Inferior parietal cortex (tissue), 1 donor: ENCODE measurements around the gene CENPS.
"Not testable (repeated sequence)": the region's sequence is repeated elsewhere in the genome, so short reads cannot be mapped to it uniquely, and the experiment has no call there.

Experiments
- DNase-seq: peaks from one replicate; pipeline ENCODE4 v3.0.0-alpha.2; 2016; ENCODE audit errors: extremely low spot score

The CENPS gene

DNA sequence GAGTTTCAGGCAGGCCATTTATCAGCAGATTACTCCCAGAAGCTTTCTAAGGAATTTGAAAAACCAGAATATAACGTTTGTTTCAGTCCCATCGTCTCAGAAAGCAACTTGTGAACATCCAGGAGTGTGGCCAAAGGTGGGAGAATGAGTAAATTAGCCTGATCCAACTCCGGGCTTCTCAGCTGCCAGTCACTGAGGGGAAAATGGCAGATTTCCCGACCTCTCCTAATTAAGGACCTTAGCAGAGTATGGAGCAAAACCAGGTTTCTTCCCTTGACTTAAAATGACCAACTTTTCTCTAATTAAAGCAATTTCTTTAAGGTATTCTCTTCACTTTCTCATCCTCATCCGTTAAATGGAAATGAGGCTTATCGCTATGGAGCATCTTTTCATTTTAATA, 20.6 kb downstream of the CENPS start:
- DNase-seq = no peak

- DNase-seq = no peak
Measured at GRCh38 chr1:10451287-10451686, 21.1 kb downstream of the CENPS start.

GRCh38 chr1:10456048-10456447, 25.8 kb downstream of the CENPS start:
- DNase-seq = no peak

- DNase-seq = no peak
Measured at GRCh38 chr1:10456661-10457060, 26.4 kb downstream of the CENPS start.

DNA sequence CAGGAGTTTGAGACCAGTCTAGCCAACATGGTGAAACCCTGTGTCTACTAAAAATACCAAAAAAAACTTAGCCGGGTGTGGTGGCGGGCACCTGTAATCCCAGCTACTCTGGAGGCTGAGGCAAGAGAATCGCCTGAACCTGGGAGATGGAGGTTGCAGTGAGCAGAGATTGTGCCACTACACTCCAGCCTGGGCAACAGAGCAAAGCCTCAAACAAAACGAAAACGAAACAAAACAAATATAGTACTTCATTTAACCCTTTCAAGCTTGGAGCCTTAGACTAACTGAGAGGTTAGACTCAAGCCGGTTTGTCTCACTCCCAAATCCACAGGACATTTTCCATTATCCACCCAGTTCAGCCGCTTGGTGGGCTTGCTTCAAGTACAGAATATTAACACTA, 27.2 kb downstream of the CENPS start:
- DNase-seq = not testable (repeated sequence)

- DNase-seq = no peak
Measured at GRCh38 chr1:10457875-10458274, 27.6 kb downstream of the CENPS start.

DNA sequence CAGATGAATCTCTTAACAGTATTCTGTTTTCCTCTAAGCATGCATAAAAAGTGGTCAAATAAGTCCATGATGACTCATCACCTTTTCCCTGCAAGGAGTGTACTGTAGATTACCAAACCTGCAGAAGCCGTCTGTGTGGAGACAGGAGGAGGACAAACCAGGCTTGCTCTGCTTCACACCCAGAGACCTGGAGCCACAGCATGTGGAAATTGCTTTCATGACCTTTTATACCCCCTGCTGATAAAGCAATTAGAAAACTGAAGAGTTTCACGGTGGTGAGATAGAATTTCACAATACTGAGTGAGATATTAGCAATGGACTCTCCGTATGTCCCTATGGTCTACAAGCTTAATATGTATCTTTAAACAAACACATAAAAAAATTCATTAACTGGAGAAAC, 29.0 kb downstream of the CENPS start:
- no peak for DNase-seq

- no peak for DNase-seq
Measured at GRCh38 chr1:10467078-10467477, 36.8 kb downstream of the CENPS start.

DNA sequence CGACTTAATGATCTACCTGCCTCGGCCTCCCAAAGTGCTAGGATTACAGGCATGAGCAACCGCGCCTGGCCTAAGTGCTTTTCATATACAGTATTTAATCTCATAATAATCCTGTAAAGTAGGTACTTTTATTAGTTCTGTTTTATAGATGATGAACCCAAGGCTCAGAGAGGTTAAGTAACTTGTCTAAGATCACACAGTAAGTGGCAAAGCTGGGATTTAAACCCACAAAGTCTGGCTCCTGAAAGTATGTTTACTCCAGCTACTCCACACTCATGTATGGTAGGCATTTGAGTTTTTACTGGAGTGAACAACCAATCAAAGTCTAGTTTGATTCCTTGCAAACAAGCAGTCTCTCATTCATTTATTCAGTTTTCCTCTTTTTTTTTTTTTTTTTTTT, 39.8 kb downstream of the CENPS start:
- DNase-seq = no peak

- no peak for DNase-seq
Measured at GRCh38 chr1:10471411-10472219, 41.4 kb downstream of the CENPS start.

- DNase-seq = peak; percentile 98
Measured at GRCh38 chr1:10472220-10473144, 42.2 kb downstream of the CENPS start, which contains the start of gene DFFA. DFFA (minus strand) TSS chr1:10472529; CDS start chr1:10472458, 71 bp downstream.

- DNase-seq = no peak
Measured at GRCh38 chr1:10473145-10473765, 43.0 kb downstream of the CENPS start.

DNA sequence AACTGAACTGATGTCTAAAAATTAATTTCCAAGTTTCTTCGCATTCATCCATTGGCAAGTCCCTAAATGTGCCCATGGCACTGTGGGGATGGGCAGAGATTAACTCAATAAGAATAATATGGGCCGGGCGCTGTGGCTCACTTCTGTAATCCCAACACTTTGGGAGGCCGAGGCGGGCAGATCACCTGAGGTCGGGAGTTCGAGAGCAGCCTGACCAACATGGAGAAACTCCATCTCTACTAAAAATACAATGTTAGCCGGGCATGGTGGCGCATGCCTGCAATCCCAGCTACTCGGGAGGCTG, 44.0 kb downstream of the CENPS start:
- not testable (repeated sequence) for DNase-seq

DNA sequence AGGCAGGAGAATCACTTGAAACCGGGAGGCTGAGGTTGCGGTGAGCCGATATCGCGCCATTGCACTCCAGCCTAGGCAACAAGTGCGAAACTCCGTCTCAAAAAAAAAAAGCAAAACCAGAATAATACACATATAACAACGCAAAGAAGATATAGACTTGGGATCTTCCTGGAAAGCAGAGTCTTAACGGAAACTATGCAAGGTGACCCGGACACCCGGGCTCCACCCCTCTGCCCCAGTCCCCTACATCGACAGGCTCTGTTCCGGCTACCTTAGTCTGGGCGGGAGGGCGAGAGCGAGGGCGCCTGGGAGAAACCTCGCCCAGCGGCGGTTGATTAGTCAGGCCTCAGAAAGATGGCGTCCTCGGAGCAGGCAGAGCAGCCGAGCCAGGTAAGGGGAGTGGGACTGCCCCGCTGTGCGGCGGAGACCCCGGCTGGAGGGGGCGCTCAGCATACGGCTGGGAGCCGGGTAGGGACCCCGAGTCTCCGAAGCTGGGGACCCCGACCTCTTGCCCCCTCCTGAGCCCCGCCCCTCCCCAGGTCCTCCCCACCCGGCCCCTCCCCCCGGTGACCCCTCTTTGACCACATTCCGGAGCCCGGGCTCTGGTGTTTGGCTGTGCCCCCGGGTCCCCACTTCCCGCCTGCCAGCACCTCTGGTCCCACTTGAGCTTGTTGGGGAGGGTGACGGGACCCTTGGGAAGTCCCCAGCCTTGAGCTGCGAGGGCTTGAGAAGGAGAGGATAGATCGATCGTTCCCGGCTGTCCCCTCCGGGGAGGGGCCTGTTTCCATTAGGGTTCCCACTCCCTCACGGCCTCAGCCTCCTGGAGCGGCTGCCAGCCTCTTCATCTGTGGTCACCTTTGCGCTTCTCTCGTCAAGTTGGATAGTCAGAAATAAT, 44.6 kb downstream of the CENPS start, which contains the start of gene PEX14:
Gene PEX14, plus strand, starts transcription at position 338 of the 895 bp plus-strand sequence. Its CDS starts 17 bp downstream, at position 355.
- DNase-seq = peak; percentile 86

DNA sequence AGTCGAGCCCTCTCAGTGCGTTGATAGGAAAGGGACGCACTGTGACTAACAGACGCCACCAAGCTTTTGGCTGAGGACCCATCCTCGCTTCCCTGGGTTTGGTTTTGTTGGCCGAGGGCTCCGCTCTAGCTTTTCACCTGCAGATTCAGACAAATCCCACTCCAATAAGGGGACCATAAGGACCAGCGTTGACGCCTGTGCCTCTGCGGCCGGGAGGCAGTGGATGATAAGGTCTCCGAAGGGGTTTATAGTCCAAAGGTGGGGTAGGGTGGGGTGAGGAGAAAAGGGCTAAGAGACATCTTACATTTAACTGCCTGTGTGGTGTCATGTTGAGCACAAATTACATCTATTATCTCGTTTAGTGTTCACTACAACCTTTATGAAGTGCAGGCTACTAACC, 45.3 kb downstream of the CENPS start:
- no peak for DNase-seq

GRCh38 chr1:10479296-10479695, 49.1 kb downstream of the CENPS start:
- no peak for DNase-seq

DNA sequence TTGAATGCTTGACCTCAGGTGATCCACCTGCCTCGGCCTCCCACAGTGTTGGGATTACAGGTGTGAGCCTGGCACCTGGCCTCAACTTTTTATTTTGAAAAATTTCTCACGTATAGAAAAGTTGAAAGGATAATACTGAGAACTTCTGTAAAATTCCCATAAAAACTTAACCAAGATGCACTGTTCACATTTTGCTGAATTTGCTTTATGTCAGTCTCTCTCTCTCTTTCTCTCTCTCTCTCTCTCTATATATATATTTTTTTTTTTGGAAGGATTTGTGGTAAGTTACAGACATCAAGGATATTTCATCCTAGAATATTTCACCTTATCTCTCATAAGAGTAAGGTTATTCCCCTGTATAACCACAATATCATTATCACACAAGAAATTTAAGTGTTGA, 50.4 kb downstream of the CENPS start:
- no peak for DNase-seq

DNA sequence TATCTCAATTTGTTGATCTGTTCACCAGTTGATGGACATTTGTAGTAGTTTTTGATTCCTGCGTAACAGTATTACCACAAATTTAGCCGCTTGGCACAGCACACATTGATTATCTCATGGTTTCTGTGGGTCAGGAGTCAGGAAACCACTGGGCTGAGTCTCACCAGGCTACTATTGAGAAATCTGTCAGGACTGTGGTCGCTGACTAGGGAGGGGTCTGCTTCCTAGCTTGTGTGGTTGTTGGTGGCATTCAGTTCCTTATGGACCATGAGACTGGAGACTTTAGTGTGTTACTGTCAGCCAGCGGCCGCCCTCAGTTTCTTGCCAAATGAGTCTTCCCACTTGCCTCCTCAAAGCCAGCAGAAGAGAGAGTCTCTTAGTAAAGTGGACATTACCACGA, 54.3 kb downstream of the CENPS start:
- no peak for DNase-seq

- DNase-seq = no peak
Measured at GRCh38 chr1:10489291-10490055, 59.2 kb downstream of the CENPS start.

DNA sequence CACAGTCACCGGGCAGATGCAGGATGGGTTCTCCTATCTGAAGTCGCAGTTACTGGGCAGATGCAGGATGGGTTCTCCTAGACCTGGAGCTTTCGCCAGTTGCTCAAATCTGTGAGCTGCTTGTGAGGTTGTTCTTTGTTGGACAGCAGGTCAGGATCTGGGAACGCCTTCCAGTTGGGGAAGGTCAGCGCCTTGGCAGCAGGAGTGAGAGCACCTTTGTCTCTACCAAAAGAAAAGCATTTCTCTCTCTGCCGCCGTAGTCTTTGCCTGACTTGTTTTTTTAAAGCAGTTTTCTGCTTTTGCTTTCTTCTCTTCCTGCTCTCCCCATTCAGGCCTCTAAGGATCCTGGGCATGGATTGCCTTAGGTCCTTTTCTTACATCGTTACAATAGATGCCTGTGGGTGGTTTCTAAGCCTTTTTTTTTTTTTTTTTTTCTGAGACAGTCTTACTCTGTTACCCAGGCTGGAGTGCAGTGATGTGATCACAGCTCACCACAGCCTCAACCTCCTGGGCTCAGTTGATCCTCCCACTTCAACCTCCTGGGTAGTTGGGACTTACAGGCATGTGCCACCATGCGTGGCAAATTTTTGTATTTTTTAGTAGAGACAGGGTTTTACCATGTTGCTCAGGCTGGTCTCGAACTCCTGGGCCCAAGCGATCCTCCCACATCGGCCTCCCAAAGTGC, 60.2 kb downstream of the CENPS start:
- no peak for DNase-seq
